ENCODE data around the gene HCAR3.

DNA sequence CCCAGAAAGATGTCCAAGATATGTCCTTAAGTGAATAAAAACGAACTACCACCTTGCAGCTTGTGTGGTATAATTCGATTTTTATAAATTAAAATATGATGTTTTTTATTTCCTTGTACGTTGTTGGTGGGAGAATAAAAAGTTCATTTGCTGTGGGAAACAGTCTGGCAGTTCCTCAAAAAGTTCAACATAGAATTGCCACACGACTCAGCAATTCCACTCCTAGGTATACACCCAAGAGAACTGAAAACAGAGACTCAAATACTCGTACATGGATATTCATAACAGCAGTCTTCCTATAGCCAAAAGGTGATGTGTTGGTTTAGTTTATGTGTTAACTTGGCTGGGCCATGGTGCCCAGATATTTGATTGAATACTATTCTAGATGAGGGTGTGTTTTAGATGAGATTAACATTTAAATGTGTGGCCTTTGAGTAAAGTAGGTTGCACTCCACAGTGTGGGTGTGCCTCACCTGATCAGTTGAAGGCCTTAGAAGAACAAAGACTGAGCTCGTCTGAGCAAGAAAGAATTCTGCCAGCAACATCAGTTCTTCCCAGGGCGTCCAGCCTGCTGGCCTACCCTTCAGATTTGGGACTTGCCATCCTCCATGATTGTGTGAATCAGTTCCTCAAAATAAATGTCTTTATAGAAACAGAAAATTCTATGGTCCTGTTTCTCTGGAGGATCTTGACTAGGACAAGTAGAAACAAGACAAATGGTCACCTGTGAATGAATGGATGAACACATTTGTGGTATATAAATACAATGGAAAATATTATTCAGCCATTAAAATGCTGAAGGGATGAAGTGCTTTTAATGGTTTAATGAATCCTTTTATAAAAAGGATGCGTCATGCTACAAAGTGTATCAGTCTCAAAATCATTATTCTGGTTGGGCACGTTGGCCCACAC lies 30.9 kb upstream of the HCAR3 start:
- TF ChIP-seq GLIS3 (CRISPR knock-in tag; IDR thresholded peaks at IDR 0.05) = no peak
- TF ChIP-seq OSR1 (CRISPR knock-in tag; IDR thresholded peaks at IDR 0.05) = no peak
- no peak for TF ChIP-seq PATZ1 (CRISPR knock-in tag; IDR thresholded peaks at IDR 0.05; ENCODE audit: borderline replicate concordance)
- TF ChIP-seq ZNF565 (CRISPR knock-in tag; conservative IDR thresholded peaks at IDR 0.05; ENCODE audit: low read depth) = no peak

Data from SK-N-SH treated with all-trans-retinoic acid at 6 μM for 48 hours (cell line).